HT-29 (cell line): ENCODE results near the gene KCNJ12. TPM values are rescaled to one million over a fixed set of nuclear protein-coding genes. Genes with fewer than 3 reads are reported as not detected.
"Not testable (repeated sequence)": the region's sequence is repeated elsewhere in the genome, so short reads cannot be mapped to it uniquely, and the experiment has no call there.

Experiments
- DNase-seq: peaks from one replicate; pipeline ENCODE4 v3.0.0-alpha.2; 2015; ENCODE audit warnings: low spot score
- total RNA-seq: library from RNA; depleted of rRNA; stranded (reverse); fragments of >200 nt; shearing (Covaris generic); gene quantifications from 2 replicates; pipeline ENCODE4 v1.2.3, GENCODE V29; 2014

KCNJ12 gene
- total RNA-seq, 1 experiment from 2014 or later, result not detected

GRCh38 chr17:21406616-21407404 lies 30.7 kb downstream of the KCNJ12 start:
- DNase-seq, result not testable (repeated sequence)

- not testable (repeated sequence) for DNase-seq
These were observed 31.6 kb downstream of the KCNJ12 start for GRCh38 chr17:21407752-21408151.

GRCh38 chr17:21408224-21408623 lies 32.1 kb downstream of the KCNJ12 start:
- not testable (repeated sequence) for DNase-seq

GRCh38 chr17:21408766-21409300 lies 32.7 kb downstream of the KCNJ12 start:
- not testable (repeated sequence) for DNase-seq

- not testable (repeated sequence) for DNase-seq
These were observed 33.2 kb downstream of the KCNJ12 start for GRCh38 chr17:21409388-21409787.

- not testable (repeated sequence) for DNase-seq
These were observed 33.8 kb downstream of the KCNJ12 start for GRCh38 chr17:21409971-21410370.

GRCh38 chr17:21410371-21410770 lies 34.2 kb downstream of the KCNJ12 start:
- DNase-seq, result not testable (repeated sequence)

GRCh38 chr17:21410906-21411678 lies 34.9 kb downstream of the KCNJ12 start:
- not testable (repeated sequence) for DNase-seq

- DNase-seq, result not testable (repeated sequence)
These were observed 35.6 kb downstream of the KCNJ12 start for GRCh38 chr17:21411679-21412205.

GRCh38 chr17:21412207-21412681 lies 36.1 kb downstream of the KCNJ12 start:
- not testable (repeated sequence) for DNase-seq

GRCh38 chr17:21413570-21414279 lies 37.6 kb downstream of the KCNJ12 start:
- DNase-seq, result not testable (repeated sequence)

- DNase-seq, result not testable (repeated sequence)
These were observed 38.5 kb downstream of the KCNJ12 start for GRCh38 chr17:21414616-21415015.

- not testable (repeated sequence) for DNase-seq
These were observed 39.2 kb downstream of the KCNJ12 start for GRCh38 chr17:21415166-21415990.

- DNase-seq, result not testable (repeated sequence)
These were observed 40.4 kb downstream of the KCNJ12 start for GRCh38 chr17:21416471-21416981.

GRCh38 chr17:21417349-21417748 lies 41.2 kb downstream of the KCNJ12 start:
- DNase-seq, result not testable (repeated sequence)

- no peak for DNase-seq
These were observed 41.8 kb downstream of the KCNJ12 start for GRCh38 chr17:21417921-21418320.

GRCh38 chr17:21418446-21419298 lies 42.5 kb downstream of the KCNJ12 start:
- DNase-seq, result no peak

GRCh38 chr17:21419299-21420239 lies 43.4 kb downstream of the KCNJ12 start:
- DNase-seq, result no peak
